ENCODE data around the gene PRSS57. TPM values are rescaled to one million over a fixed set of nuclear protein-coding genes. Genes with fewer than 3 reads are reported as not detected.

Gene PRSS57
- total RNA-seq, 1 experiment from 2014 or later = not detected

- Histone ChIP-seq H3K27ac (ENCODE audit: low read length) (no peak overlapping the region), H3K36me3 (ENCODE audit: control insufficient read depth, insufficient read depth, low read length) (no peaks in the 10 kb centered on the region; the same call in 1 of the 2 replicates), H3K9me3 (ENCODE audit: control insufficient read depth, insufficient read depth, low read depth, low read length) (no peaks in the 10 kb centered on the region), H3K4me3 (ENCODE audit: low read depth in 2 of 2, low read length in 2 of 2) (no peak overlapping the region), H3K27me3 (ENCODE audit: control insufficient read depth, insufficient read depth, low read length) (no peaks in the 10 kb centered on the region), H3K4me1 (ENCODE audit: control insufficient read depth, insufficient read depth, low read length) (no peaks in the 10 kb centered on the region)
- in situ Hi-C loops (cut with HindIII; ENCODE audit: low pct_unique_long_range_greater_than_20kb, low sequenced_read_pairs) (no loop called here), intact Hi-C loops (cut with micrococcal nuclease; ENCODE audit: unreplicated experiment) (no loop called here)
- ATAC-seq (0 out of 2 replicates have a peak, but pooled peaks have one; percentile 5), DNase-seq (ENCODE audit: low read depth, low spot score) (no peak)
- CTCF ChIA-PET = no interaction called here
- BruUV-seq (replicated peaks) = no TSS peak
- TF ChIP-seq SIN3A (IDR thresholded peaks at IDR 0.05; ENCODE audit: borderline replicate concordance, insufficient read depth, low read depth, low read length) = no peak
- no peak for TF ChIP-seq POLR2AphosphoS5 (IDR thresholded peaks at IDR 0.05; ENCODE audit: low read depth, low read length)
- POLR2A ChIA-PET = no interaction called here
These were observed 49.1 kb downstream of the PRSS57 start for GRCh38 chr19:645912-646778.

GRCh38 chr19:644789-645188, 50.5 kb downstream of the PRSS57 start:
- in situ Hi-C loops (cut with HindIII; ENCODE audit: low pct_unique_long_range_greater_than_20kb, low sequenced_read_pairs) (no loop called here), intact Hi-C loops (cut with micrococcal nuclease; ENCODE audit: unreplicated experiment) (no loop called here)
- DNase-seq (ENCODE audit: low read depth, low spot score) (no peak), ATAC-seq (0 out of 2 replicates have a peak, but pooled peaks have one; percentile 9)
- H3K4me3 ChIP-seq (ENCODE audit: low read depth in 2 of 2, low read length in 2 of 2) = no peak overlapping the region
- H3K27me3 ChIP-seq (ENCODE audit: control insufficient read depth, insufficient read depth, low read length) = no peaks in the 10 kb centered on the region
- POLR2A ChIA-PET = no interaction called here
- CTCF ChIA-PET = no interaction called here
- no peak overlapping the region for H3K27ac ChIP-seq (ENCODE audit: low read length)
- H3K9me3 ChIP-seq (ENCODE audit: control insufficient read depth, insufficient read depth, low read depth, low read length) = no peaks in the 10 kb centered on the region
- H3K36me3 ChIP-seq (ENCODE audit: control insufficient read depth, insufficient read depth, low read length) = no peaks in the 10 kb centered on the region; the same call in 1 of the 2 replicates
- no TSS peak for BruUV-seq (replicated peaks)
- no peak for TF ChIP-seq SIN3A (IDR thresholded peaks at IDR 0.05; ENCODE audit: borderline replicate concordance, insufficient read depth, low read depth, low read length)
- no peak for TF ChIP-seq CTCF (IDR thresholded peaks at IDR 0.05)
- TF ChIP-seq POLR2AphosphoS5 (IDR thresholded peaks at IDR 0.05; ENCODE audit: low read depth, low read length) = no peak
- TF ChIP-seq TCF7L2 (IDR thresholded peaks at IDR 0.05; ENCODE audit: low read depth, low read length) = no peak
- no peak for TF ChIP-seq REST (IDR thresholded peaks at IDR 0.05; ENCODE audit: insufficient read depth in 1 of 2, low read depth in 2 of 2, low read length in 1 of 2)
- H3K4me1 ChIP-seq (ENCODE audit: control insufficient read depth, insufficient read depth, low read length) = no peaks in the 10 kb centered on the region

GRCh38 chr19:644363-644762, 50.9 kb downstream of the PRSS57 start:
- Histone ChIP-seq H3K27me3 (ENCODE audit: control insufficient read depth, insufficient read depth, low read length) (no peaks in the 10 kb centered on the region), H3K4me3 (ENCODE audit: low read depth in 2 of 2, low read length in 2 of 2) (no peak overlapping the region), H3K36me3 (ENCODE audit: control insufficient read depth, insufficient read depth, low read length) (no peaks in the 10 kb centered on the region; the same call in 1 of the 2 replicates), H3K9me3 (ENCODE audit: control insufficient read depth, insufficient read depth, low read depth, low read length) (no peaks in the 10 kb centered on the region), H3K27ac (ENCODE audit: low read length) (no peak overlapping the region), H3K4me1 (ENCODE audit: control insufficient read depth, insufficient read depth, low read length) (no peaks in the 10 kb centered on the region)
- TF ChIP-seq POLR2AphosphoS5 (IDR thresholded peaks at IDR 0.05; ENCODE audit: low read depth, low read length) = no peak
- ChIA-PET POLR2A (no interaction called here), CTCF (no interaction called here)
- no peak for DNase-seq (ENCODE audit: low read depth, low spot score)
- no peak for ATAC-seq
- no TSS peak for BruUV-seq (replicated peaks)
- intact Hi-C loops (cut with micrococcal nuclease; ENCODE audit: unreplicated experiment) = no loop called here
- in situ Hi-C loops (cut with HindIII; ENCODE audit: low pct_unique_long_range_greater_than_20kb, low sequenced_read_pairs) = no loop called here

Measured in Panc1 (cell line).